ENCODE results near the gene CAPN14.

The CAPN14 gene

GRCh38 chr2:31217465-31218200 is at the start of gene CAPN14:
Gene CAPN14 (minus strand): TSS chr2:31217515. CDS start chr2:31205447, 12,068 bp downstream.
- no peak for DNase-seq

GRCh38 chr2:31266804-31267203 is 49.5 kb upstream of the CAPN14 start:
- DNase-seq: no peak

GRCh38 chr2:31265234-31265633 is 47.9 kb upstream of the CAPN14 start:
- DNase-seq: no peak

GRCh38 chr2:31263636-31264190 is 46.4 kb upstream of the CAPN14 start:
- no peak for DNase-seq

- no peak for DNase-seq
Measured at GRCh38 chr2:31260870-31261269, 43.6 kb upstream of the CAPN14 start.

GRCh38 chr2:31259075-31259474 is 41.8 kb upstream of the CAPN14 start:
- DNase-seq: no peak

GRCh38 chr2:31258351-31258750 is 41.0 kb upstream of the CAPN14 start:
- DNase-seq: no peak

- DNase-seq: no peak
Measured at GRCh38 chr2:31256611-31257382, 39.5 kb upstream of the CAPN14 start.

- no peak for DNase-seq
Measured at GRCh38 chr2:31255911-31256571, 38.7 kb upstream of the CAPN14 start.

GRCh38 chr2:31254237-31255203 is 37.2 kb upstream of the CAPN14 start:
- DNase-seq: no peak

- DNase-seq: peak; percentile 28
Measured at GRCh38 chr2:31253356-31254131, 36.2 kb upstream of the CAPN14 start.

GRCh38 chr2:31251851-31252250 is 34.5 kb upstream of the CAPN14 start:
- no peak for DNase-seq

GRCh38 chr2:31251018-31251417 is 33.7 kb upstream of the CAPN14 start:
- no peak for DNase-seq

- no peak for DNase-seq
Measured at GRCh38 chr2:31249009-31249690, 31.8 kb upstream of the CAPN14 start.

GRCh38 chr2:31248139-31248538 is 30.8 kb upstream of the CAPN14 start:
- DNase-seq: no peak

- DNase-seq: no peak
Measured at GRCh38 chr2:31247711-31248110, 30.4 kb upstream of the CAPN14 start.

GRCh38 chr2:31246184-31246852 is 29.0 kb upstream of the CAPN14 start:
- DNase-seq: no peak

- no peak for DNase-seq
Measured at GRCh38 chr2:31244101-31244500, 26.8 kb upstream of the CAPN14 start.

GRCh38 chr2:31243053-31243452 is 25.7 kb upstream of the CAPN14 start:
- no peak for DNase-seq

GRCh38 chr2:31241625-31242270 is 24.4 kb upstream of the CAPN14 start:
- no peak for DNase-seq
